ENCODE measurements around the gene TGFB2. TPM values are rescaled to one million over a fixed set of nuclear protein-coding genes. Genes with fewer than 3 reads are reported as not detected.

The TGFB2 gene
- polyA plus RNA-seq, 2 of the 4 experiments (the other 2 are of a cell fraction) = 29.7 to 65.8 TPM

DNA sequence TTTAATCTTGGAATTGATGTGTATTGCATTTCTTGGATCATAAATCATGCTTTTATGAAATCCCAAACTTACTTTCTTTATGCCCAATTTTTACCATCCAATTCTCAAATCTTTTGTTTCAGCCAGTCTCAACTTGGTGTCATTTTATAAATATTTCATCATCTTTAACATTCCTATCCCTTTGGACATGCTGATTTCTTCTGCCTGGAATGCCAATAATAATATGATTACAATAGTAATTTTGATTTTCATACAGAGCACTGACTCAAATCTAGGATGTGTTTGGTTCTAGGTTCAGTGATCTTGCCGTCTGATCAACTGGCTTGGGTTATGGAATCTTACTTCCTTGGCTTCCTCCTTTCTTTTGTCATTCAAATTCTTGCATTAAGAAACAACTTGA lies 47.3 kb upstream of the TGFB2 start:
- POLR2A ChIA-PET = interaction anchor here (2.2 kb wide), 1 partner anchor 13 kb away, joined by 10 read pairs; the partner anchor contains the start of gene RRP15
- Histone ChIP-seq H3K4me1 (peaks cover 32% of the 10 kb centered on the region), H3K9me3 (no peaks in the 10 kb centered on the region), H3K27ac (no peak overlapping the region), H3K4me2 (no peak overlapping the region; the same call in 2 of the 3 replicates), H3K4me3 (no peak overlapping the region)
- TF ChIP-seq ZFP36 (IDR thresholded peaks at IDR 0.05; ENCODE audit: borderline replicate concordance, partially characterized antibody) (no peak), SMC3 (IDR thresholded peaks at IDR 0.05) (no peak), ZSCAN20 (CRISPR knock-in tag; IDR thresholded peaks at IDR 0.05) (no peak), EHMT2 (IDR thresholded peaks at IDR 0.05; ENCODE audit: low read depth) (no peak), ESRRA (IDR thresholded peaks at IDR 0.05; ENCODE audit: borderline replicate concordance, low read length) (no peak), HOXB5 (CRISPR knock-in tag; IDR thresholded peaks at IDR 0.05) (no peak), BCL3 (IDR thresholded peaks at IDR 0.05) (no peak), JUN (IDR thresholded peaks at IDR 0.05) (no peak), RARB (CRISPR knock-in tag; IDR thresholded peaks at IDR 0.05) (no peak), HOXA7 (CRISPR knock-in tag; IDR thresholded peaks at IDR 0.05) (no peak), MYC (IDR thresholded peaks at IDR 0.05; ENCODE audit: borderline replicate concordance, low read length) (no peak), E2F6 (IDR thresholded peaks at IDR 0.05; ENCODE audit: borderline replicate concordance, low read depth) (no peak), JUNB (IDR thresholded peaks at IDR 0.05) (no peak), NPAS2 (CRISPR knock-in tag; IDR thresholded peaks at IDR 0.05; ENCODE audit: borderline replicate concordance) (no peak), USF2 (IDR thresholded peaks at IDR 0.05) (no peak), RAD21 (conservative IDR thresholded peaks at IDR 0.05 in 1 of 2, IDR thresholded peaks at IDR 0.05 in 1 of 2) (no peak), MAX (IDR thresholded peaks at IDR 0.05) (no peak)
- TF ChIP-seq, protein P1, sequence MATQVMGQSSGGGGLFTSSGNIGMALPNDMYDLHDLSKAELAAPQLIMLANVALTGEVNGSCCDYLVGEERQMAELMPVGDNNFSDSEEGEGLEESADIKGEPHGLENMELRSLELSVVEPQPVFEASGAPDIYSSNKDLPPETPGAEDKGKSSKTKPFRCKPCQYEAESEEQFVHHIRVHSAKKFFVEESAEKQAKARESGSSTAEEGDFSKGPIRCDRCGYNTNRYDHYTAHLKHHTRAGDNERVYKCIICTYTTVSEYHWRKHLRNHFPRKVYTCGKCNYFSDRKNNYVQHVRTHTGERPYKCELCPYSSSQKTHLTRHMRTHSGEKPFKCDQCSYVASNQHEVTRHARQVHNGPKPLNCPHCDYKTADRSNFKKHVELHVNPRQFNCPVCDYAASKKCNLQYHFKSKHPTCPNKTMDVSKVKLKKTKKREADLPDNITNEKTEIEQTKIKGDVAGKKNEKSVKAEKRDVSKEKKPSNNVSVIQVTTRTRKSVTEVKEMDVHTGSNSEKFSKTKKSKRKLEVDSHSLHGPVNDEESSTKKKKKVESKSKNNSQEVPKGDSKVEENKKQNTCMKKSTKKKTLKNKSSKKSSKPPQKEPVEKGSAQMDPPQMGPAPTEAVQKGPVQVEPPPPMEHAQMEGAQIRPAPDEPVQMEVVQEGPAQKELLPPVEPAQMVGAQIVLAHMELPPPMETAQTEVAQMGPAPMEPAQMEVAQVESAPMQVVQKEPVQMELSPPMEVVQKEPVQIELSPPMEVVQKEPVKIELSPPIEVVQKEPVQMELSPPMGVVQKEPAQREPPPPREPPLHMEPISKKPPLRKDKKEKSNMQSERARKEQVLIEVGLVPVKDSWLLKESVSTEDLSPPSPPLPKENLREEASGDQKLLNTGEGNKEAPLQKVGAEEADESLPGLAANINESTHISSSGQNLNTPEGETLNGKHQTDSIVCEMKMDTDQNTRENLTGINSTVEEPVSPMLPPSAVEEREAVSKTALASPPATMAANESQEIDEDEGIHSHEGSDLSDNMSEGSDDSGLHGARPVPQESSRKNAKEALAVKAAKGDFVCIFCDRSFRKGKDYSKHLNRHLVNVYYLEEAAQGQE (IDR thresholded peaks at IDR 0.05) = no peak
- TF ChIP-seq, protein P2, sequence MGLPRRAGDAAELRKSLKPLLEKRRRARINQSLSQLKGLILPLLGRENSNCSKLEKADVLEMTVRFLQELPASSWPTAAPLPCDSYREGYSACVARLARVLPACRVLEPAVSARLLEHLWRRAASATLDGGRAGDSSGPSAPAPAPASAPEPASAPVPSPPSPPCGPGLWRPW (IDR thresholded peaks at IDR 0.05) = no peak
- ATAC-seq = no peak
- no peak for FAIRE-seq
- WGBS (ENCODE audit: missing lambda C conversion rate) = 90% methylated on average over 1 of the region's 1 CpG
- no peak for DNase-seq (ENCODE audit: low read depth in 1 of 2, low spot score in 1 of 2)
- CTCF ChIA-PET = interaction anchor here (2.5 kb wide), 1 partner anchor 1515 kb away, joined by 8 read pairs; no protein-coding TSS in a partner anchor

DNA sequence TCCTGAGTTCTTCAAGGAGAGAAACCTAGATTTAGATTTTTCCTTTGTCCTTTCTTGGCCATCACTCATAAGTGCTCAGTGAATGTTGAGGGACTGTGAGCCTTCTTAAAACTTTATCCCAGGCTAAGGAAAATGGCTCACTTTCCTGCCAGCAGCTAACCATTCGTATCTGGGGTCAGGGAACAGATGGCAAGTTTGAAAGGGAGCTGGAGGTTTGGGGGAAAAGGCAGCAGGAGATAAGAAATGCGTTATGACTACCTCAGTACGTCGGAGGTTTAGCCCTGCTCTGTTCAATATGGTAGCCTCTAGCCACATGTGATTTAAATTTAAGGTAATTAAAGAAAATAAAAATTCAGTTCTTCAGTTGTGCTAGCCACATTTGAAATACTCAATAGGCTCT lies 46.7 kb upstream of the TGFB2 start:
- no peak overlapping the region for H3K4me3 ChIP-seq
- peaks cover 32% of the 10 kb centered on the region for H3K4me1 ChIP-seq
- ATAC-seq = no peak
- DNase-seq (ENCODE audit: low read depth in 1 of 2, low spot score in 1 of 2) = no peak
- ChIA-PET POLR2A (no interaction called here), CTCF (interaction anchor here (1.3 to 2.7 kb wide), 6 partner anchors 10 to 1514 kb away, joined by 3 to 11 read pairs (median 8); no protein-coding TSS in a partner anchor)
- H3K9me3 ChIP-seq = no peaks in the 10 kb centered on the region
- no peak overlapping the region for H3K4me2 ChIP-seq
- H3K27ac ChIP-seq = no peak overlapping the region
- TF ChIP-seq EP300 (IDR thresholded peaks at IDR 0.05) (no peak), CHD4 (IDR thresholded peaks at IDR 0.05; ENCODE audit: borderline replicate concordance) (no peak), E2F6 (IDR thresholded peaks at IDR 0.05; ENCODE audit: borderline replicate concordance, low read depth) (no peak), PBX3 (IDR thresholded peaks at IDR 0.05) (no peak)
- 89% methylated on average over 4 of the region's 4 CpGs for WGBS (ENCODE audit: missing lambda C conversion rate)
- FAIRE-seq = no peak
